Measurements from ENCODE around the gene TOP3B.

GRCh38 chr22:21947040-21948014 lies 35.3 kb downstream of the TOP3B start:
- TF ChIP-seq POLR2AphosphoS5 (IDR thresholded peaks at IDR 0.05) (no peak), CTCF (IDR thresholded peaks at IDR 0.05) (peak in 3 of 4 experiments; percentile 48 to 61 (median 54))
